Measurements from ENCODE around the gene HOXC6.

The HOXC6 gene

DNA sequence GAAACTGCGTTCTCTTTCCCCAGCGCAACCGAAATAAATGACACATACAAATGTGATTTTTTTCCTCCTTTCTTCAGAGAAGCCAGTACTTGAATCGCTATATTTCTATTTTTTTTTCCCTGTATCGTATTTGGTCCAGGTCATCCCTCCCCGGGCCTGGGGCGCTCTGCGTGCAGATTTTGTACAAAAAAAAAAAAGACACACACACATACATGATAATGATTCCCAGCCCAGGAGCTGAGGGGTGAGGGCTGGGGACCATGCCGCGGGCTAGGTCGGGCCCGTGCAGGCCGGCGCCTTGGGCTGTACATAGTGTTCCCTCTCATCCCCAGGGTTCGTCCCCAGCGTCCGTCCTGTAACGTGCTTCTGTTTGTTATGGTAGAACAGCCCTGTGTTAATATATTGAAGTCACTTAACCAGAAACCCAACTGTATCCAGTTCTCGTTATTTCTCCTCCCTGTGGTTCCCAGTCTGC lies 25.3 kb upstream of the HOXC6 start:
- DNase-seq (ENCODE audit: low spot score), result no peak

DNA sequence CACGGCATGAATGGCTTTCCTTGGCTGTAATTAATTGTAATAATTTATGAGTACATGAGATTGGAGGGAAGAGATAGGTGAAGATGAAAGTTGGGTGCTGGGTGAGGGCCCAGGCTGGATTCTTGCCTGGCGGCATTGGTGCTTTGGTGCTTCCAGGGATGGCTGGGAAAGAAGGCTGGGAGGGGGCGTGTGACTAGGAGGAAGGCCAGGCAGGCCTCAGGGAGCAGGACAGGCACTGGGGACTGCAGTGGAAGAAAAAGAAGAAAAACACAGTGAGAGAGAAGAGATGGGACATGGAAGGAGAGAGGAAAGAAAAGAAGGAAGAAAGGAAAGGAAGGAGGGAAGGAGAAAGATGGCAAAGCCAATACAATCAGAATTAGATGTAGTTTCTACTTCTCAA lies 24.6 kb upstream of the HOXC6 start:
- no peak for DNase-seq (ENCODE audit: low spot score)

DNA sequence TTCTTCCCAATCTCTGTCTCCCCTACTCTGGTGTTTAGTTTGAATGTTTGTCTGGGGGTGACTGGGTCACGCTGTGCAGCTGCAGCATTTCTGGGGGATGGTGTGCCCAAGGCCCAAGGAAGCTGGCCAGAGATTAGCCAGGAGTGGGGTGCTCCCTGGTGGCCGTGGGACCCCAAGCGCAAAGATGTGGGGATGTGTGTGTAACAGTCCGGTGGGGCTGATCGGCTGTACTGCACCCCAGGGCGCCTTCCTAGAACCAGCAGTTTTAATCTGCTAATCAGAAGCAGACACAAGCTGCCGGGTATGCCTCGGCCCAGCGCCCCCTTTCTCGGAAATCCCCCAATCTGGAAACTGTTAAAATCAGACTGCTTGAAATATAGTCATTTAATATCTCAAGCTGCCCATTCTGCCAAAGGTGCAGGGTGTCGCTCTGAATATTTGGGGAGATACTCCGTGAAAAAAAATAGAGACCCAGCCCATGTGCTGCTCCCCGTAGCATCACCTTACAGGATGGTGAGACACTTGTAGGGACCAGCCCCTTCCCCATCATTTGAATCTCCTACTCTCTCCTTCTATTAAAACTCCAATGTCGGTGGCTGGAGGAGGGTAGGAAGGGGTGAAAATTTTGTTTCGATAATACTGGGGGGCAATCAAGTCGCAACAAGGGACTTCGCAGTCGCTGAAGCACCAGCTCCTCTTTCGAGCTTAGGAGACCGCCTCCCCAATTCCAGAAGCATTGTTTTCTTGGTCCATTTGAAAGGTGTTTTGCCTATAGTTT lies 24.0 kb upstream of the HOXC6 start:
- DNase-seq (ENCODE audit: low spot score), result no peak

DNA sequence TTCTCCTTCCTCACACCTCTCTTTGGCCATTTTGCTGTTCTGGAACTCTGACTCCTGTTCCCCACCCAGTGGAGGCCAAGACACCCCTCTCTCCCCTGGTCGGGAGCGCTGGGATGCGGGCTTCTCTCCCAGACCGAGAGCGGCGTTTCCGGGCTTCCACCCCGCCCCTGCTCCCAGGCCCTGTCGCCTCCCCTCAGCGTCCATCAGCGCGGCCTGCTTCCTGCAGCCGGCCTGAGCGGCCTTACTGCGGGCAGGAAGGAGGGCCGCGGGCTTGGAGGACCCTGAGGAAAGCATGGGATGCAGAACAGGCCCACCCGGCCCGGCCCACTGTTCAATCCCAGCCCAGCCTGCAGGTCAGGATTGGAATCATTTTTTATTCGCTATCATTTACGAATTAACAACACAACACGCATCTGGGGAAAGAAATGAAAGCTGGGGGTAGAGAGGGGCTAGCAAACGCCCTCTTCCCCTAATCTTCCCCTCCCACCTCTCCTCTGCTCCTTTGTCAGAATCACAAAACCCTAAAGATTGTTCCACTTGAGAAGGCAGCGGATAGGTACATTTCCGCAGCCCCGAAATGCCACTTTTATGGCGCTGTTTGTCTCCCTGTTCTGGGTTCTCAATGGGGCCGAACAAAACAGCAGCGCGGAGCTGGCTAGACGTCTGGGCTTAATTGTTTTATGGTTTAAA lies 23.3 kb upstream of the HOXC6 start:
- no peak for DNase-seq (ENCODE audit: low spot score)

DNA sequence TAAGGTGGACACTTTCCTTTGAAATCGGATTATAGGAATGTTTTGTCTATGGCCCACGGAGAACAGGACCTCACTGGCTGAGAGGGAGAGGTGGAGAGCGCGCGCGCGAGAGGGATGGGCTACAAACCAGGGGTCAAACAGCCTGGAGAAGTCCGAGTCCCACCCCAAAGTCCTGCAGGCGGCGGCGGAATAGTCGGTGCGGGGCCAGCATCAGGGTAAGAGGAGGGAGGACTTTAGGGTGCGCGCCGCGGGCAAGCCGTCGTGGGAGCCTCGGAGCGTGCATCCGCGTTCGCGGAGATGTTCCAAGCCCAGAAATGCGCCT lies 22.7 kb upstream of the HOXC6 start:
- DNase-seq (ENCODE audit: low spot score), result no peak

DNA sequence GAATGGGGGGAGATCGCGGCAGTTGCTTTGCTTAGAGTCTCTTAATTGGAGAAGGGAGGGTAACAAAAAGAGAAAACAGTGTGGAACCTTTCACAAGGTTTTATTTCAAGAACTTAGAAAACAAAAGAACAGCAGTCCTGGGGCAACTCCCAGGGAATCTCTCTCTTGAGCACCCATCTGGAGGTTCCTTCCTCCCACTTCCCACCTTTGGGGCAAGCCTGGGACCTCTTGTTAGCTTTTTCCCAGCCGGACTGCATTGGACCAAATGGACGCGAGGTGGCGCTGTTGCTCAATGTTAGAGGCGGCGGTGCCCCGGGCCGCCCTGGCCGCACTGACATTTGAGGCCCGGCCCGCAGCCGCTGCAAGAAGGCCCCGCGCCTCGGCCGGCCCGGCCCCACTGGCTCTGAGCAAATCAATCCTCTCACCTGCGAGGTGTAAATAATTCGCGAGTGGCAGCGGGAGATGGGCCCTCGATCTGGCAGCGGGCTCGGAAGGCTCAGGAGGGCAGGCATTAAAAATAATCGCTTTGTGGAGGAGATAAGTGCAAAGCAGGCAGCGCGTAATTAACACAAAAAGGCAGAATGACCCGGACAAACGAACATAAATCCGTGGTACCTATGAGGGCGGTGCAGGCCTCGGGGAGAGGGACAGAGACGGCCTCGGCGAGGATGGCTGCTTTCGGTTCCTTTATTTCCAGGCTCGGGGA lies 22.2 kb upstream of the HOXC6 start:
- DNase-seq (ENCODE audit: low spot score), result peak; percentile 75

DNA sequence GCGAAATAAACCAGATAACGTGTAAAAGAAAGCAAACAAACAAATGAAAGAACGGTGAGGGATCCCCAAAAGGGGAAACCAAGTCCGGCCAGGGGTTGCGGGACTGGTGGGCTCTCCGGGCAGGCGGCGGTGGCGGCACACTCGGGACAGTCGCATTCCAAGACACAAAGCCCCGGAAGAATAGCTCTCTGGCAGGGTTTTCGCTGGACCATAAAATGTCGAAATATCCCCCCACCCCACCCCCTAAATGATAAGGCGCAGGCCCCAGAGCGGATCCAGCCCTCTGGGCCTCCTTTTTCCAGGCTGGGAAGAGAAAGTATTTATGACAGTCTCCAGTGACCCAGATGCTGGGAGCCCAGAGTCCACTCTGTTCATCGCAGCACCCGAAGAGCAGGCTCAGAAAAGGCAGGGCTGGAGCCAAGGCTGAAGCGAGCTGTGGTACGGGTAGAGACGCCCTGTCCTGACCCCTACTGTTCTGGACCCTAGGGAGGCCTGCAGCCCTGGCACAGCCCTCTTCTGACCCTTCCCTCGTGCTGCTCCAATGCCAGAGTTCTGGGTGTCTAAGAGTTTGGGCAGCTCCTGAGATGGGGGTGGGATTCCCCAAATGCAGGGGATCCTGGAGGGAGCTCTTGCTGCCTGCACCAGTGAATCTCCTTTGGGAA lies 21.6 kb upstream of the HOXC6 start:
- no peak for DNase-seq (ENCODE audit: low spot score)

DNA sequence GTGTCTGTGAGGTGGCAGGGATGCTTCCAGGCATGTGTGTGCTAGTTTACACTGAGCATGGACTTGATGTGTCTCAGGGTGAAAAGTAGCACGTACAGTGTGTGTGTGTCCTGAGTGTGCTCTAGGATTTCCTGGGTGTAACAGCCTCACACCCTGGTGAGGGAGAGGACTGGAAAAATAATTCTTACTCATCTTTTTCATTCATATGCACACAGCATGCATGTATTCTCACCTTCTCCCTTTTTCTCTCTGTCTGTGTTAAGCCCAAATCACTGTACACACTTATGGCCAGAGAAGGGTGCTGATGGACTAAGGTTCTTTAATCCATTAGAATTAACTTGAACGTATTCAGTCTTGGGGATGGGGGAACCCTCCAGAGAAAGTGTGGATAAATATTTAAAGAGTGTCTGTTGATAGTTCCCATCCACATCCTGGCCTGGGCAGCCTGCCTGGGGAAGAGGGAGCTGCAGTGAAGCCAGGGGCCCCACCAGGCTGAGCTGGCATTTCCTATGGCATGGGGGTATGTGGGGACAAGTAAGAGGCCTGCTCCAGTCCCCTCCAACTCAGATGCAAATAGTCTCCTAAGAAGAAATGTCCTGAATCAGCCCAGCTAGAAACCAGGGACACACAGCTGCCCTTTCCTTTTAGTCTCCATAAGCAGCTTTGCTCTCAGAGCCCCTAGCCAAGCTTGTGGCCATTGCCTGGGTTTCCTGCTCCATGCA lies 20.5 kb upstream of the HOXC6 start:
- no peak for DNase-seq (ENCODE audit: low spot score)

DNA sequence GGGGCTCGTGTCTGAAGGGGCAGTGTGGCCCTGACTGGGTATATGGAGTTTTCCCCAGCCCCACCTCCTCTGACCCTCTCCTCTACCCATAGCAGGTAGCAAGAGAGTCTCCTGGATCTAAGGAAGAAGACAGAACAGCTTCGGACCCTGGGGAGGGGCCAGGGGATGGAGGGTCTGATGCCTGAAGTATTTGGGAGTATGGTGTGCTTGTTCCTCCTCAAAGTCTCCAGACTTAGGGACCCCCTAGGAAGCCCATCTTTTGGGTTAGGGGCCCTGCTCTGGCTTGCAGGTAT lies 20.0 kb upstream of the HOXC6 start:
- no peak for DNase-seq (ENCODE audit: low spot score)

DNA sequence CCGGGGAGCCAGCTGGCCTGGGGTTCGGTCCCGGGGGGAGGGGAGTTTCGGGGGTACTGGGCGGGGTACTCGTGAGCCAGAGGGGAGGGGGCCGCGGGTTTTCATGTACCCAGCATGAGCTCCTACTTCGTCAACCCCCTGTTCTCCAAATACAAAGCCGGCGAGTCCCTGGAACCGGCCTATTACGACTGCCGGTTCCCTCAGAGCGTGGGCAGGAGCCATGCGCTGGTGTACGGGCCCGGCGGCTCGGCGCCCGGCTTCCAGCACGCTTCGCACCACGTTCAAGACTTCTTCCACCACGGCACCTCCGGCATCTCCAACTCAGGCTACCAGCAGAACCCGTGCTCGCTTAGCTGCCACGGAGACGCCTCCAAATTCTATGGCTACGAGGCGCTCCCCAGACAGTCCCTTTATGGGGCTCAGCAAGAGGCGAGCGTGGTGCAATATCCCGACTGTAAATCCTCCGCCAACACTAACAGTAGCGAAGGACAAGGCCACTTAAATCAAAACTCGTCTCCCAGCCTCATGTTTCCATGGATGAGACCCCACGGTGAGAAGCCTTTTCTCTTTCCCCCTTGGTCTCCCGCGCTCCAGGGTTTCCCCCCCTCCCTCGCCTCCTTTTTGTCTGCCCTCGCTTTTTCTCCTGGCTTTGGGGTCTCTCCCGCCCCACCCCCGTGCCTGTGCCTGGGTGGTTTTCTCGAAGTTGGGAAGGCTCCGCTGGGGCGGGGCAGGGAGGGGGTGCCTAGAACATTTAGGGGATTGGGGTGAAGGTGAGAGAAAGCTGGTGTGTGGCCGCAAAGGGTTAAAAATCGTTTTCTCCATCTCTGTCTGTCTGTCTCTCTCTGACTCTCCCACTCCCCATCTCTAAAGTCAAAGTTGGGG lies 18.8 kb upstream of the HOXC6 start:
- no peak for DNase-seq (ENCODE audit: low spot score)

DNA sequence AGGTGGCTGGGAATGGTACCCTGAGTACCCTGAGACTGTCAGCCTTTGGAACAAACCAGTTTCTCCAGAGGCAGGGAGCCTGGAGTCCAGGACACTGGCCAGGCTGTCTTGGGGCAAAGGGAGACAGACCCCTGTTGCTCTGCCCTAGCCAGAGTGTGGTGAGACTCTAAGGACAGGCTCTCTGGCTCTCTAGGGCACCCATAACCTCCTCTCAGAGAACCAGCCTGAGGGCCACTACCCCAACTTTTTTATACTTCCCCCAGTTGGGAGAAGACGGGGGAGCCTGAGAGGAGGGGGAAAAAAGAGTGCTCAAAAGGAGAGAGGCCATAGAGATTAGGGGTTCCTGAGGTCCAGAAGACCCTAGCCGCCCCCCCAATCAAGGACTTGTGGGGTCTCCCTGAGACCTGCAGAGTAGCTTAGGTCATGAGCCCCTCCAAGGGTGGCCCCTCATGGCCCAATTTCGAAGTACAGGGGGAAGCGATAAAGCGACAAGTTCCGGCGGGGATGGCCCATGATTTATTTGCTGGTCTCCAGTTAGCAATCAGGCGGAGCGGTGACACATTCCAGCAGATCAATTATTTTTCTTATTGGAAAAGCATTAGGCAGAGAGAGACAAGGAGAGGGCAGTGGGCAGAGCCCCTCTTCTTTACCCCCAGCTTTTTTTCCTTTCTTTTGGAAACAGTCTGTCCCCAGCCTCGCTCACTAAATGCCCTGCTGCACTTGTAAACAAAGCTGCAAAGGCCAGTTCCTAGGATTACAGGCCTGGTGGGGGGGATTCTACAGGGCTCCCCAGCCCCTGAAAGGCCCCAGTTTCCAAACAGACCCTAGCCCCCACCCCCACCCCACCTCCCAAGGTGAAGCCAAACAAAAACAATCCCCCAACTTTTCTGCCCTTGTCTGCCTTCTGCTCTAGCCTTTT lies 17.9 kb upstream of the HOXC6 start:
- no peak for DNase-seq (ENCODE audit: low spot score)

DNA sequence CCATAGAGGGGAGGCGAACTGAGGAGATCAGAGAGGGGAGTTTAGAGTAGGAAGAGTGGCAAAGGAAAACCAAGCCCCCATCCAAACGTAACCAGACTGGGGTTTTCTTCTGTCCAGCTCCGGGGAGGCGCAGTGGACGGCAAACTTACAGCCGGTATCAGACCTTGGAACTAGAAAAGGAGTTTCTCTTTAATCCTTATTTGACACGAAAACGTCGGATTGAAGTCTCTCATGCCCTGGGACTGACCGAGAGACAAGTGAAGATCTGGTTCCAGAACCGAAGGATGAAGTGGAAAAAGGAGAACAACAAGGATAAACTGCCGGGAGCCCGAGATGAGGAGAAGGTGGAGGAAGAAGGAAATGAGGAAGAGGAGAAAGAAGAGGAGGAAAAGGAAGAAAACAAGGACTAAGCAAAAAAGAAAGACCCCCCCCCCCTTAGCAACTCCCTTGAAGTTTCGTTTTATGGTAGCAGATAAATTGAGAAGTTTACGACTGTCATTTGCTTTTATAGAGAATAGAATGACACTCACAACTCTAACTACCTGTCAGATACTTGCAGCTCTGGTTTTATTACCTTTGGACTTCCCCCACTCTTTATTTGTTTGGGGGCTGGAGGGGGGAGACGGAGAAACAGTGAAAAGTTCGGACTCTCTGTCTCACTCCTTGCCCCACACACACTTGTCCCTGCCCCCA lies 17.1 kb upstream of the HOXC6 start:
- no peak for DNase-seq (ENCODE audit: low spot score)

DNA sequence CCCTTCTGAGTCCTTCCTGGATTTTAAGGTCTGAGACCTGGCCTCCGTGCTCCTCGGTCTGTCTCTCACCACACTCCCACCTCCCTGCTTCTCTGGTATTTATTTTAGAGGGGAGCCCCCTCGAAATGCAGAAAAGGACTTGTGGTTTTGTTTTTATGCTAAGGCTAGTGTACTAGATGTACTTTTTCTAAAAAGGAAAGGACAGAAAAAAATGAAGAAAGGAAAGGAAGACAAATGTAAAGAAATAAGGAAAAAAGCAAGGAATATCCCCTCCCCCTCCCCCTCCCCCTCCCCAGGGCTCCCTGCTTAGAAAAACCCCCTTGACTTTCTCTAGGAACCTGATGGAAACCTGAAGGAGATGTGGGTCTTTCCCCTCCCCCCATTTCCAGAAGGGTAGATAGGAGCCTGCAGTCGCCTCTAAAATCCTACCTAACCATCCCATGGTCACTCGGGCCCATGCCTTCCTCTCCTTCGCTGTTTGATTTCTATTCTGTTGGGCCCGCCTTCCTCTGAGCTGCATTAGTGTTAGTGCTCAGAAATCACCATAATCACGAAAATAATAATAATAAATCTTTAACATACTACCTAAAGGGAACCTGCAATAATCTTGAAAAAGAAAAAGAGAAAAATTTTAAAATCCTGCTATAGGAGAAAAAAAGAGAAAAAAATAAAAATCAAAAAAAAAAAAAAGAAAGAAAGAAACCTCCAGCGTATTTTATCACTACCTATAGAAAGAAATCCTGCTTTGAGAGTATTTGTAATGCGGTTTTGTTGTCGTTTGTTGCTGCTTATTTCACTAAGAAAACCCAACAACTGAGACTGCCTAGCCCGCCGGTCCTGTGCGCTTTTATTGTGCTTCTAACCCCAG lies 16.3 kb upstream of the HOXC6 start:
- no peak for DNase-seq (ENCODE audit: low spot score)

DNA sequence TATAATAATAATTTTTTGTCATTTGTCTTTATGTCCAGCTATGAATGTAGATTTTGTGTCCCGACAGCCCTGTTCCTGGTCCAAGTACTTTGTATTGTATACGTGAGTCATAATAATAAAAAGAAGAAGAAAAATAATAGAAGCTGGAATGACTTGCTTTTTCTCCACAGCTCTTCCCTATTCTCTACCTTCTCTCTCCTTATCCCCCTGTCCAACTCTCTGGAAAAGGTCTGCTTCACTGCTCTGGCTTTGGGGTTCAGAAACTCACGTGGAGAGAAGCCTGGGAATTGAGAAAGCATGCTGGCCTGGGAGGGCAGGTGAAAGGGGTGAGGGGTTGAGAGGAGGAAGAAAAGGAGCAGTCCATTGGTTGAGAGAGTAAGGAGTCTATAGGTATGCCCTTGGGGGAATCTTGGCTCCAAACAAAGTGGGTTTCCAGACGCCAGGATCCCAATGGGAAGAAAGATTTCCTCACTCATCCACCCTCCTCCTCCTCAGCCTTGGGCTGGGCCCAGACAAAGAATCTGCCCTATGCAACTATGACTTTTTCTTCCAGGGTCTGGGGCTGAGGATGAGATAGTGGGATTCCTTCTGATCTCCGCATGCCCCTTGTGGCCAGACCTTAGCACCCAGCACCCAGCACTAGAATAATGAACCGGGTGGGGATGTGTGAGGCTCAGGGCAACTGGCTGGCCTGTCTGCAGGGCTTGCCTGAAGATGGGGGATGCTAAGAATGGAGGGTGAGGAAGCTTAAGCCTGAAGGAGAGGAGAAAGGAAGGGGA lies 15.4 kb upstream of the HOXC6 start:
- DNase-seq (ENCODE audit: low spot score), result no peak

DNA sequence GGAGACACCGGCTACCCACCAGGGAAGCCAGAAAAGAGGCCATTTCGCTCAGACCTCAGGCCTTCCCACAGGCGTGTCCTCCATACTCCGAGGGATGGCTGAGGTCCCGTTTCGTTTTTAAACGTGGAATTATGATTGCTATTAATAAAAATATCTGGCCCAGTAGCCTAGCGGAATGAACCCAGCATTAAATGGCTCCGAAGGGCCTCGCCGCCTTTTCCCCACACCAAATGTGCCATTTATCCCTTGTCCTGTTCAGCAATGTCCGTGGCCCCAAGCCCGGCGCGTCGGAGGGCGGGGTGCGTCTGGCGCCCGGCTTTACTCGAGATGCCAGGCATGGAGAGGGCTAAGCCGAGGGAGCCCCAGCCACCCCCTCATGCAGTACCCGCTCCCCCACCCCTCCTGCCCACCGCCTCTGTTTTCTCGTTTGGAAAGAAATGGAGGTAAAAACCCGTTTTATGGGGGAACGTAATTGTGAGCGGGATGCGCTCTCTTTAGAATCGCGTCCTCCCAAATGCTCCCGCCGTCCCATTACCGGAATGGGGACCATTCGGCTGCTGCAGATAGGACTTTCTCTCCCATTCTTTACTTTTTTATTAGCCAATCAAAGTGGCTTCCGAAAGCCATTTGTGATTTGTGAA lies 13.7 kb upstream of the HOXC6 start:
- no peak for DNase-seq (ENCODE audit: low spot score)

DNA sequence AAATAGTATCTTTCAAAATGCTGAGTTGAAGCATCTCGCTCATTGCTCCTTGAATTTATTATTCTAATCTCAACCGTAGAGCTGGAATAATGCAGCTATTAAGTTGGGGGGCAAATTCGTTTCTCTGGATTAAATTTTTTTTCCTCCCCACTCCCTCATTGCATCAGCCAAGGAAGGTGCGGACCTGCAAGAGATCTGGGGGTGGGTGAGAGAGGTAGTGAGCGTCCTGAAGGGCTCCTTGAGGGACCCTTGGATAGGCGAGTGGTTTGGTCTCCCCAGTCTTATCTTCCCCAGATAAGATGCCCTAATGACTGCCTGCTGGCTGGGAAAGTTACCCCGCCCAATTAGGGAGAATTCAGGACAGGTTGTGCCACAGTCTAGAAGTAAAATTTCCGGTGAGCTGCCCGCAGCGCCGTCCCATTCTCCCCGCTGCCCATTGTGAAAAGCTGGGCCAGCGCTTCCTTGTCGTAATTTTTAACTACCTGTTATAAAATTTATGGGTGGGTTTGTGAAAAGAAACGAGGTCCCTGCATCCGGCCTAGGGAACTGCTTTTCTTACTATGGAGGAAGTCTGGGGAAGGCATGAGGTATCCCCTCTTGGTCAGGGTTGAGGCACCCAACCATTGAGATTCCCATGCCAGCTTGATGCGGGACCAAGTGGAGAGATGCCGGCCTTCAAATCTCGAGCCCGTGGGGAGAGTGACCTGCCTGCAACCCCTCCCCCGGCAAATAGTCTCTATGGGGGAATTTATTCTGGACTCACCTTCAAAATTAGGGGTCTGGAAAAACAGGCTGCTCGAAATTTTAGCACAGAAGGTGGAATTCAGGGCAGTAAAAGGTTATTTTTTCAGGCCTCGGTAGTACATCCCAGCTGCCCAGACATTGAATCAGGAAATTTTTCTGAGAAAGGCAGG lies 13.0 kb upstream of the HOXC6 start:
- DNase-seq (ENCODE audit: low spot score), result no peak
